H1 (cell line): ENCODE results near the gene B4GALNT1. TPM values are rescaled to one million over a fixed set of nuclear protein-coding genes. Genes with fewer than 3 reads are reported as not detected.
A peak's percentile ranks its signal among the peaks of the same experiment; 100 is the strongest.

Experiments used
- CTCF ChIA-PET: fragments of 300-600 bp; sonication (Branson Sonifier 250); formaldehyde crosslinking; loops from one replicate; lab custom pipeline; 2021; ENCODE audit not compliant: partially characterized antibody; lab: Charles Lee
- POLR2A ChIA-PET: fragments of 300-600 bp; sonication (Branson Sonifier 250); formaldehyde crosslinking; loops from one replicate; lab custom pipeline; 2021; ENCODE audit warnings: inconsistent platforms; ENCODE audit not compliant: partially characterized antibody; lab: Charles Lee
- DNase-seq, 2 experiments: peaks; one replicate each; pipeline versions ENCODE4 v3.0.0 to v3.0.0-alpha.2; 2010 to 2022; ENCODE audit warnings: low spot score in 2 of 2, low read depth in 1 of 2, mixed read lengths in 1 of 2
- FAIRE-seq: peaks from 2 replicates; lab custom pipeline; 2011; peaks lifted over from hg19 to GRCh38; lab: Jason Lieb, UNC
- H2AFZ ChIP-seq: 2 replicates; pipeline ENCODE4 v1.8.1; 2012; ENCODE audit warnings: low read length, inconsistent platforms
- H2AK5ac ChIP-seq: 2 replicates; pipeline ENCODE4 v1.6.1; 2013; ENCODE audit warnings: low read depth, low read length
- H2BK120ac ChIP-seq: replicated peaks from 2 replicates; pipeline ENCODE3; 2013; ENCODE audit warnings: low read depth, low read length, inconsistent platforms
- H2BK12ac ChIP-seq: 2 replicates; pipeline ENCODE4 v1.6.1; 2013; ENCODE audit warnings: low read depth, low read length
- H2BK15ac ChIP-seq: 2 replicates; pipeline ENCODE4 v1.6.1; 2013; ENCODE audit warnings: low read length
- H2BK20ac ChIP-seq: 2 replicates; pipeline ENCODE4 v1.6.1; 2013; ENCODE audit warnings: low read length
- H2BK5ac ChIP-seq: 2 replicates; pipeline ENCODE4 v1.6.1; 2013; ENCODE audit warnings: low read depth, low read length
- H3K14ac ChIP-seq: 2 replicates; pipeline ENCODE4 v1.6.1; 2013; ENCODE audit warnings: inconsistent platforms; ENCODE audit not compliant: insufficient read length
- H3K18ac ChIP-seq: 2 replicates; pipeline ENCODE4 v1.6.1; 2013; ENCODE audit warnings: low read length; ENCODE audit errors: extremely low read depth
- H3K23ac ChIP-seq: 2 replicates; pipeline ENCODE4 v1.6.1; 2013; ENCODE audit warnings: inconsistent platforms; ENCODE audit not compliant: insufficient read length
- H3K23me2 ChIP-seq: 2 replicates; pipeline ENCODE4 v1.6.1; 2013; ENCODE audit warnings: low read depth, low read length
- H3K27ac ChIP-seq: 2 replicates; pipeline ENCODE4 v1.6.1; 2011; ENCODE audit warnings: low read depth, low read length, inconsistent platforms
- H3K27me3 ChIP-seq, 4 experiments: replicated peaks in 1 of 4; 1 replicate in 1 of 4; 2 replicates in 3 of 4; pipeline versions ENCODE4 v1.6.1 to v1.8.1; 2011 to 2013; ENCODE audit warnings: low read length in 3 of 4, mild to moderate bottlenecking in 3 of 4, inconsistent platforms in 2 of 4, mixed read lengths in 2 of 4, moderate library complexity in 1 of 4; ENCODE audit not compliant: control insufficient read depth in 3 of 4, insufficient read depth in 3 of 4; ENCODE audit errors: extremely low read depth in 1 of 4
- H3K36me3 ChIP-seq, 4 experiments: 2 replicates each; pipeline versions ENCODE4 v1.6.1 to v1.8.1; 2011 to 2013; ENCODE audit warnings: mild to moderate bottlenecking in 4 of 4, low read length in 3 of 4, moderate library complexity in 2 of 4, control low read depth in 1 of 4, inconsistent platforms in 1 of 4; ENCODE audit not compliant: insufficient read depth in 4 of 4, control insufficient read depth in 2 of 4
- H3K4ac ChIP-seq: replicated peaks from 2 replicates; pipeline ENCODE3; 2013; ENCODE audit warnings: low read length, low read depth, mixed read lengths, inconsistent platforms; ENCODE audit not compliant: insufficient read length
- H3K4me1 ChIP-seq, 4 experiments: replicated peaks in 1 of 4; 1 replicate in 1 of 4; 2 replicates in 3 of 4; pipeline versions ENCODE4 v1.6.1 to v1.8.1; 2011 to 2013; ENCODE audit warnings: low read length in 3 of 4, inconsistent platforms in 2 of 4, mixed read lengths in 1 of 4; ENCODE audit not compliant: insufficient read depth in 4 of 4, control insufficient read depth in 3 of 4
- H3K4me2 ChIP-seq, 2 experiments: 2 replicates each; pipeline versions ENCODE4 v1.6.1 to v1.8.1; 2011 to 2013; ENCODE audit warnings: low read depth in 2 of 2, low read length in 2 of 2, control low read depth in 1 of 2, inconsistent platforms in 1 of 2, mild to moderate bottlenecking in 1 of 2; ENCODE audit not compliant: insufficient read depth in 1 of 2
- H3K4me3 ChIP-seq, 4 experiments: fragments of 200-600, 300-600 bp in 1 of 4; sonication (generic), shearing (Covaris generic), sonication (Bioruptor Twin) in 1 of 4; 2 replicates each; pipeline versions ENCODE4 v1.5.1 to v1.8.1; 2011 to 2016; ENCODE audit warnings: low read length in 4 of 4, low read depth in 3 of 4, control low read depth in 2 of 4, inconsistent platforms in 2 of 4, mild to moderate bottlenecking in 2 of 4, mixed read lengths in 1 of 4, moderate library complexity in 1 of 4; ENCODE audit not compliant: insufficient read depth in 2 of 4; ENCODE audit errors: extremely low read depth in 1 of 4
- H3K56ac ChIP-seq: replicated peaks from 2 replicates; pipeline ENCODE3; 2013; ENCODE audit warnings: low read depth, mild to moderate bottlenecking, mixed read lengths, low read length, inconsistent platforms; ENCODE audit not compliant: insufficient read length
- H3K79me1 ChIP-seq: 2 replicates; pipeline ENCODE4 v1.6.1; 2013; ENCODE audit warnings: low read depth, low read length, control low read depth
- H3K79me2 ChIP-seq, 2 experiments: 2 replicates each; pipeline versions ENCODE4 v1.6.1 to v1.8.1; 2012 to 2013; ENCODE audit warnings: low read length in 2 of 2, mild to moderate bottlenecking in 2 of 2, inconsistent platforms in 1 of 2; ENCODE audit not compliant: insufficient read depth in 2 of 2, control insufficient read depth in 1 of 2
- H3K9ac ChIP-seq, 4 experiments: replicated peaks in 1 of 4; 1 replicate in 1 of 4; 2 replicates in 3 of 4; pipeline versions ENCODE4 v1.6.1 to v1.8.1; 2011 to 2013; ENCODE audit warnings: low read depth in 3 of 4, low read length in 3 of 4, control low read depth in 2 of 4, mild to moderate bottlenecking in 2 of 4, moderate library complexity in 2 of 4, inconsistent platforms in 1 of 4; ENCODE audit errors: extremely low read depth in 1 of 4
- H3K9me3 ChIP-seq, 2 experiments: 2 replicates each; pipeline versions ENCODE4 v1.6.1 to v1.8.1; 2012 to 2013; ENCODE audit warnings: mild to moderate bottlenecking in 2 of 2, moderate library complexity in 2 of 2, control low read depth in 1 of 2, inconsistent platforms in 1 of 2, low read depth in 1 of 2, low read length in 1 of 2, mixed read lengths in 1 of 2; ENCODE audit not compliant: insufficient read depth in 2 of 2
- H4K20me1 ChIP-seq, 2 experiments: replicated peaks in 1 of 2; 2 replicates each; pipeline versions ENCODE3 to v1.8.1; 2011 to 2013; ENCODE audit warnings: inconsistent platforms in 2 of 2, low read length in 2 of 2, mild to moderate bottlenecking in 1 of 2; ENCODE audit not compliant: insufficient read depth in 2 of 2, control insufficient read depth in 1 of 2
- H4K5ac ChIP-seq: 2 replicates; pipeline ENCODE4 v1.6.1; 2013; ENCODE audit warnings: low read length, low read depth, mixed read lengths, inconsistent platforms; ENCODE audit not compliant: insufficient read length
- H4K8ac ChIP-seq: 2 replicates; pipeline ENCODE4 v1.8.0; 2013; ENCODE audit warnings: mild to moderate bottlenecking, moderate library complexity, low read length, inconsistent platforms; ENCODE audit not compliant: insufficient read depth; ENCODE audit errors: extremely low read depth
- H4K91ac ChIP-seq: replicated peaks from 2 replicates; pipeline ENCODE3; 2013; ENCODE audit warnings: low read length, mixed read lengths, inconsistent platforms; ENCODE audit not compliant: insufficient read length
- CBX5 ChIP-seq: fragments of 300-800, 300-1000 bp; sonication (generic); IDR thresholded peaks from 2 replicates; pipeline ENCODE4 v1.7.1; 2016; ENCODE audit warnings: antibody characterized with exemption, low read length, low read depth
- CTCF ChIP-seq, 3 experiments: IDR thresholded peaks; 1 replicate in 2 of 3; 2 replicates in 1 of 3; pipeline versions ENCODE4 v1.5.1 to v1.6.1; 2011; ENCODE audit warnings: low read length in 3 of 3, mild to moderate bottlenecking in 3 of 3, inconsistent platforms in 2 of 3, low read depth in 1 of 3, moderate library complexity in 1 of 3; ENCODE audit not compliant: insufficient read depth in 1 of 3; ENCODE audit errors: control extremely low read depth in 1 of 3
- E2F6 ChIP-seq: IDR thresholded peaks from 2 replicates; pipeline ENCODE4 v1.6.1; 2012; ENCODE audit warnings: inconsistent platforms
- EZH2 ChIP-seq: fragments of 200-600 bp; sonication (generic); IDR thresholded peaks from 2 replicates; pipeline ENCODE4 v1.7.1; 2012; ENCODE audit warnings: low read depth, mild to moderate bottlenecking, moderate library complexity, low read length, inconsistent platforms; ENCODE audit not compliant: severe bottlenecking
- MAFK ChIP-seq: IDR thresholded peaks from 2 replicates; pipeline ENCODE4 v1.6.1; 2012; ENCODE audit warnings: low read depth, mild to moderate bottlenecking, improper control_type of control experiment, low read length
- SUZ12 ChIP-seq: fragments of 200-600 bp; sonication (generic); IDR thresholded peaks from 2 replicates; pipeline ENCODE4 v1.6.1; 2012; ENCODE audit warnings: mild to moderate bottlenecking, inconsistent platforms, low read length, moderate library complexity, mixed read lengths
- TEAD4 ChIP-seq: IDR thresholded peaks from 2 replicates; pipeline ENCODE4 v1.6.1; 2012; ENCODE audit warnings: low read depth, low read length, inconsistent platforms, mixed read lengths
- WGBS, 2 experiments: shearing (Covaris generic) in 1 of 2; methylation state at CpG; one replicate each; pipeline versions ENCODE4 v1.1.6 to v1.1.7; 2013 to 2015; ENCODE audit warnings: low lambda C conversion rate in 2 of 2, mixed read lengths in 2 of 2, inconsistent platforms in 1 of 2, low coverage in 1 of 2, missing lambda C conversion rate in 1 of 2; ENCODE audit not compliant: insufficient replicate concordance in 2 of 2, insufficient coverage in 1 of 2, insufficient read length in 1 of 2; ENCODE audit errors: extremely low coverage in 1 of 2, missing lambda C conversion rate in 1 of 2; 5-methylcytosine and 5-hydroxymethylcytosine counted together
- polyA plus RNA-seq, 7 experiments: library from polyadenylated mRNA; depleted of rRNA in 3 of 7; stranded (reverse) in 5 of 7; unstranded in 2 of 7; fragments of >200 nt in 5 of 7; fragments of 200-250 nt in 2 of 7; gene quantifications; 1 replicate in 5 of 7; 2 replicates in 1 of 7; 4 replicates in 1 of 7; pipeline versions ENCODE4 v1.2.1 to v1.2.3, GENCODE V29; 2011 to 2013; ENCODE audit warnings: missing spikeins in 2 of 7, mixed read lengths in 2 of 7
- total RNA-seq: library from RNA; stranded (reverse); fragmentation: NEBNext Ultra II Directional; extraction: Animal tissue kit (Norgen Biotek cat#: 25700); gene quantifications from 2 replicates; pipeline ENCODE4 v1.2.1, GENCODE V29; 2021

Gene B4GALNT1
- total and polyA plus RNA-seq, 2 of the 8 experiments (the other 6 are each of a cell fraction or from before 2014, with no cell fraction given): 1.5 to 2.3 TPM

- Histone ChIP-seq H3K4me1 (peaks cover 0 to 20% (median 16%) of the 10 kb centered on the region in 4 experiments; a peak in 6 of 7 replicates), H3K23ac (no peak overlapping the region), H4K20me1 (peaks cover 2 to 19% of the 10 kb centered on the region in 2 experiments), H3K4ac (no peak overlapping the region), H3K27me3 (peaks cover 92 to 100% (median 99%) of the 10 kb centered on the region in 4 experiments), H2BK20ac (peak overlapping the region; percentile 80; the same call in 1 of the 2 replicates), H3K56ac (no peak overlapping the region), H2BK5ac (peak overlapping the region; percentile 66; the same call in 1 of the 2 replicates), H2BK15ac (peak overlapping the region; percentile 99; the same call in 1 of the 2 replicates), H3K36me3 (no peaks in the 10 kb centered on the region; a peak in 1 of 8 replicates), H4K8ac (no peak overlapping the region; the same call in 1 of the 2 replicates), H2AK5ac (no peak overlapping the region), H3K79me1 (0 out of 2 replicates have a peak, but pooled peaks cover 2% of the 10 kb centered on the region), H4K91ac (peak overlapping the region; percentile 48), H2AFZ (no peak overlapping the region), H3K9ac (no peak overlapping the region), H3K27ac (no peak overlapping the region), H3K4me3 (peak overlapping the region; percentile 2 to 53 (median 32); a peak in 5 of 8 replicates), H4K5ac (no peak overlapping the region), H3K23me2 (peaks cover 6% of the 10 kb centered on the region; the same call in 1 of the 2 replicates), H2BK12ac (peak overlapping the region; percentile 90; the same call in 1 of the 2 replicates), H3K18ac (peak overlapping the region; percentile 32), H3K14ac (no peak overlapping the region), H3K9me3 (no peaks in the 10 kb centered on the region), H3K4me2 (peak overlapping the region; percentile 71 to 73), H2BK120ac (no peak overlapping the region), H3K79me2 (no peaks in the 10 kb centered on the region)
- DNase-seq: peak in 1 of 2 experiments; percentile 73
- CTCF ChIA-PET: interaction anchor here (0.6 to 10.7 kb wide), 16 partner anchors 9 to 133 kb away, joined by 3 to 201 read pairs (median 4); partner anchors contain the start of gene PIP4K2C
- 6% methylated on average over 41 of the region's 67 CpGs; no CpG with 5 or more reads in 1 of the 2 experiments for WGBS, 2 experiments
- no peak for FAIRE-seq
- POLR2A ChIA-PET: interaction anchor here (0.9 to 1.9 kb wide), 6 partner anchors 17 to 117 kb away, joined by 3 to 12 read pairs (median 4); partner anchors contain the start of genes ARHGEF25 and TSPAN31
- TF ChIP-seq E2F6 (peak; percentile 49), TEAD4 (no peak), CTCF (IDR thresholded peaks at IDR 0.05; ENCODE audit: control extremely low read depth in 1 of 3, insufficient read depth in 1 of 3, low read depth in 1 of 3, low read length in 3 of 3) (peak in 2 of 3 experiments; percentile 35 to 37; a peak in 3 of 4 replicates), SUZ12 (peak; percentile 98), EZH2 (peak; percentile 96), MAFK (no peak), CBX5 (no peak)
These were observed 5.3 kb downstream of the B4GALNT1 start for GRCh38 chr12:57627501-57628279.
